A549 (cell line): Measurements from ENCODE around the gene MT1E. TPM values are rescaled to one million over a fixed set of nuclear protein-coding genes. Genes with fewer than 3 reads are reported as not detected.
A peak's percentile ranks its signal among the peaks of the same experiment; 100 is the strongest.

Experiments used
- ATAC-seq, 2 experiments: fragments of 200-7000 bp in 1 of 2; fragments of >200 bp in 1 of 2; cut with Nextera tagmentation in 1 of 2; cut with Tn5 transposase in 1 of 2; 3 replicates each; pipeline versions ENCODE4 v1.8.0 to v1.9.1; 2018 to 2020; ENCODE audit warnings: mild to moderate bottlenecking in 1 of 2, moderate library complexity in 1 of 2
- CTCF ChIA-PET: fragments of 300-600 bp; sonication (Branson Sonifier 250); formaldehyde crosslinking; extraction: SDS; loops from one replicate; lab custom pipeline; 2021; ENCODE audit warnings: antibody characterized with exemption, inconsistent platforms; lab: Yijun Ruan, JAX
- POLR2A ChIA-PET: fragments of 350-600 bp; formaldehyde crosslinking; extraction: SDS; loops from one replicate; lab custom pipeline; 2021; ENCODE audit warnings: antibody characterized with exemption, inconsistent platforms; lab: Yijun Ruan, JAX
- DNase-seq, 2 experiments: peaks; one replicate each; pipeline versions ENCODE4 v3.0.0 to v3.0.0-alpha.2; 2011 to 2016; ENCODE audit warnings: low read depth in 1 of 2, low spot score in 1 of 2
- FAIRE-seq: peaks from 2 replicates; lab custom pipeline; 2011; peaks lifted over from hg19 to GRCh38; lab: Jason Lieb, UNC
- H3K27ac ChIP-seq, 2 experiments: fragments of >200 bp; sonication (Bioruptor Twin); formaldehyde crosslinking; 3 replicates each; pipeline ENCODE4 v1.5.1; 2016 to 2017
- H3K4me1 ChIP-seq: fragments of >200 bp; sonication (Bioruptor Twin); formaldehyde crosslinking; 3 replicates; pipeline ENCODE4 v1.6.1; 2016
- H3K4me2 ChIP-seq: fragments of >200 bp; sonication (Bioruptor Twin); formaldehyde crosslinking; 3 replicates; pipeline ENCODE4 v1.6.1; 2016
- H3K4me3 ChIP-seq: fragments of >200 bp; sonication (Bioruptor Twin); formaldehyde crosslinking; 3 replicates; pipeline ENCODE4 v1.5.1; 2016
- H3K9me3 ChIP-seq: fragments of >200 bp; sonication (Bioruptor Twin); formaldehyde crosslinking; 3 replicates; pipeline ENCODE4 v1.6.1; 2016
- BHLHE40 ChIP-seq: IDR thresholded peaks from 2 replicates; pipeline ENCODE4 v1.6.1; 2012; ENCODE audit warnings: low read depth, low read length, inconsistent platforms
- CEBPB ChIP-seq, 2 experiments: fragments of >200 bp in 1 of 2; sonication (Bioruptor Twin) in 1 of 2; formaldehyde crosslinking in 1 of 2; IDR thresholded peaks; 2 replicates each; pipeline ENCODE4 v1.6.1; 2012 to 2016
- EP300 ChIP-seq, 2 experiments: fragments of >200 bp; sonication (Bioruptor Twin); formaldehyde crosslinking; IDR thresholded peaks; 2 replicates in 1 of 2; 3 replicates in 1 of 2; pipeline ENCODE4 v1.6.1; 2016 to 2017
- ESRRA ChIP-seq: fragments of 150-350 bp; IDR thresholded peaks from 2 replicates; pipeline ENCODE4 v1.6.1; 2014; ENCODE audit warnings: mild to moderate bottlenecking, low read length, borderline replicate concordance
- FOSB ChIP-seq: fragments of 250-450 bp; sonication (Bioruptor Pico); IDR thresholded peaks from 2 replicates; pipeline ENCODE4 v1.5.0; 2020; ENCODE audit warnings: mild to moderate bottlenecking, moderate library complexity
- FOSL2 ChIP-seq, 2 experiments: fragments of 450-650 bp in 1 of 2; fragments of >200 bp in 1 of 2; sonication (Bioruptor Twin) in 1 of 2; formaldehyde crosslinking; IDR thresholded peaks; 2 replicates each; pipeline versions ENCODE4 v1.5.0 to v1.6.1; 2016 to 2020; ENCODE audit warnings: mild to moderate bottlenecking in 1 of 2, moderate library complexity in 1 of 2
- FOXS1 ChIP-seq: fragments of 250-450 bp; sonication (Bioruptor Pico); IDR thresholded peaks from 2 replicates; pipeline ENCODE4 v1.5.0; 2020; ENCODE audit warnings: mild to moderate bottlenecking, moderate library complexity
- GATA3 ChIP-seq: IDR thresholded peaks from 2 replicates; pipeline ENCODE4 v1.6.1; 2012; ENCODE audit warnings: borderline replicate concordance
- HDAC2 ChIP-seq: fragments of 200-600 bp; sonication (generic); IDR thresholded peaks from 2 replicates; pipeline ENCODE4 v1.6.1; 2016
- HOXB13 ChIP-seq: fragments of 250-450 bp; sonication (Bioruptor Pico); IDR thresholded peaks from 2 replicates; pipeline ENCODE4 v1.5.0; 2020; ENCODE audit warnings: low read depth, mild to moderate bottlenecking, moderate library complexity
- JUN ChIP-seq, 2 experiments: fragments of >200 bp; sonication (Bioruptor Twin); formaldehyde crosslinking; IDR thresholded peaks; 2 replicates in 1 of 2; 3 replicates in 1 of 2; pipeline ENCODE4 v1.6.1; 2016 to 2017
- JUNB ChIP-seq: fragments of >200 bp; sonication (Bioruptor Twin); formaldehyde crosslinking; IDR thresholded peaks from 2 replicates; pipeline ENCODE4 v1.6.1; 2016
- MAZ ChIP-seq: fragments of 150-350 bp; IDR thresholded peaks from 2 replicates; pipeline ENCODE4 v1.6.1; 2014; ENCODE audit warnings: antibody characterized with exemption, low read depth, low read length, borderline replicate concordance
- MYC ChIP-seq: IDR thresholded peaks from 2 replicates; pipeline ENCODE4 v1.6.1; 2012; ENCODE audit warnings: mild to moderate bottlenecking, inconsistent platforms, low read length, improper control_type of control experiment, borderline replicate concordance
- TFCP2L1 ChIP-seq: fragments of 250-450 bp; sonication (Bioruptor Pico); IDR thresholded peaks from 2 replicates; pipeline ENCODE4 v1.5.0; 2021; ENCODE audit warnings: mild to moderate bottlenecking
- TP53 ChIP-seq: fragments of 250-450 bp; sonication (Bioruptor Pico); IDR thresholded peaks from 2 replicates; pipeline ENCODE4 v1.5.0; 2021; ENCODE audit warnings: mild to moderate bottlenecking, moderate library complexity
- ZC3H11A ChIP-seq: fragments of 450-650 bp; IDR thresholded peaks from 2 replicates; pipeline ENCODE4 v1.6.1; 2014; ENCODE audit warnings: antibody characterized with exemption, mild to moderate bottlenecking
- ZSCAN20 ChIP-seq: fragments of 250-450 bp; sonication (Bioruptor Pico); IDR thresholded peaks from 2 replicates; pipeline ENCODE4 v1.8.0; 2022; ENCODE audit warnings: mild to moderate bottlenecking, moderate library complexity
- WGBS: methylation state at CpG from one replicate; pipeline ENCODE4 v1.1.6; 2017; ENCODE audit errors: missing lambda C conversion rate; 5-methylcytosine and 5-hydroxymethylcytosine counted together
- polyA plus RNA-seq, 4 experiments: library from polyadenylated mRNA; depleted of rRNA in 3 of 4; stranded (reverse); fragments of >200 nt; fragmentation: RNase III in 1 of 4; extraction: RNeasy Plus Mini Kit Qiagen cat#74134 plus additional on column Dnase treatment in 1 of 4; gene quantifications; 2 replicates in 3 of 4; 3 replicates in 1 of 4; pipeline ENCODE4 v1.2.3, GENCODE V29; 2011 to 2017
- TF ChIP-seq, protein P1 (sequence below): fragments of 200-600 bp; sonication (generic); IDR thresholded peaks from 2 replicates; pipeline ENCODE4 v1.6.1; 2016; ENCODE audit warnings: antibody characterized with exemption, mild to moderate bottlenecking, moderate library complexity
- TF ChIP-seq, protein P2 (sequence below): IDR thresholded peaks from 2 replicates; pipeline ENCODE4 v1.6.1; 2012
- TF ChIP-seq, protein P3 (sequence below): fragments of 450-650 bp; IDR thresholded peaks from 2 replicates; pipeline ENCODE4 v1.6.1; 2014; ENCODE audit warnings: antibody characterized with exemption
- TF ChIP-seq, protein P4 (sequence below): fragments of >200 bp; sonication (Bioruptor Twin); formaldehyde crosslinking; IDR thresholded peaks from 3 replicates; pipeline ENCODE4 v1.6.1; 2016
- TF ChIP-seq, protein P5 (sequence below): IDR thresholded peaks from 2 replicates; pipeline ENCODE4 v1.6.1; 2012

MT1E gene
- polyA plus RNA-seq, 2 of the 4 experiments (the other 2 are of a cell fraction) = not detected

DNA sequence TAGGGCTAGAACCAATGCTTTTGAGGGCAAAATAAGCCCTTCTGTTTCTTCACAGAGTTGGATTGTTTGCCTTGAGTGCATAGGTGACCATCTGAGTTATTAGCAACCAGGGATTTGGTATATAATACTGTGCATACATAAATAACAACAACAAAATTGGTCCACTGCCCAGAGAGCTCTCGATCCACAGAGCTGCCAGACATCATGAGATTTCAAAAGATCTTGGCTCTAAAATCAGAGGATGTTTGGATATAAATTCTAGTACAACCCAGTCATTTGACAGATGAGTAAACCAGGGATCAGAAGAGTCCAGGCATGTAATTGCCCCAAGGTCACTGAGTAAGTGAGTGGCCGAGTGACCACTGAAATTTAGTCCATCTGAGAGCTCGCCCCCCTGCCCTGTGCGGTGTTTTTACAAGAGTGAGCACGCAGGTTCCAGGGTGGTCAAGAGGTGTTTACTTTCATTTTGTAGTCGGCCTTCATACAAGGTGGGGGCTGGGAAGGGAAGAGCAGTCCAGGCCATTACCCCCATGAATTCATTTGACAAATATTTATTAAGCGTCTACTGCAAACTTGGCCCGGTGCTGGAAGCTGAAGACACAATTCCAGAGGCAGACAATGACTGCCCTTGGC is 19.0 kb upstream of the MT1E start:
- Histone ChIP-seq H3K4me1 (peaks cover 59% of the 10 kb centered on the region), H3K4me3 (0 out of 3 replicates have a peak overlapping the region, but pooled peaks have one; percentile 3), H3K4me2 (peak overlapping the region; percentile 81), H3K27ac (peak overlapping the region; percentile 93 to 96), H3K9me3 (no peaks in the 10 kb centered on the region)
- DNase-seq = peak; percentile 55 to 91
- ChIA-PET POLR2A (interaction anchor here (0.7 to 10.8 kb wide), 9 partner anchors 9 to 155 kb away, joined by 3 to 185 read pairs (median 4); partner anchors contain the start of genes MT1F, MT1X, NUDT21 and OGFOD1), CTCF (interaction anchor here (0.7 to 19.7 kb wide), 9 partner anchors 10 to 96 kb away, joined by 3 to 340 read pairs (median 4); partner anchors contain the start of genes MT1A, MT1B and MT1F)
- no peak for FAIRE-seq
- ATAC-seq = peak; percentile 25 to 44
- TF ChIP-seq FOSL2 (IDR thresholded peaks at IDR 0.05) = peak; percentile 77
- peak; percentile 79 for TF ChIP-seq FOSL2 (CRISPR knock-in tag; IDR thresholded peaks at IDR 0.05)
- no peak for TF ChIP-seq HDAC2
- TF ChIP-seq, protein P1, sequence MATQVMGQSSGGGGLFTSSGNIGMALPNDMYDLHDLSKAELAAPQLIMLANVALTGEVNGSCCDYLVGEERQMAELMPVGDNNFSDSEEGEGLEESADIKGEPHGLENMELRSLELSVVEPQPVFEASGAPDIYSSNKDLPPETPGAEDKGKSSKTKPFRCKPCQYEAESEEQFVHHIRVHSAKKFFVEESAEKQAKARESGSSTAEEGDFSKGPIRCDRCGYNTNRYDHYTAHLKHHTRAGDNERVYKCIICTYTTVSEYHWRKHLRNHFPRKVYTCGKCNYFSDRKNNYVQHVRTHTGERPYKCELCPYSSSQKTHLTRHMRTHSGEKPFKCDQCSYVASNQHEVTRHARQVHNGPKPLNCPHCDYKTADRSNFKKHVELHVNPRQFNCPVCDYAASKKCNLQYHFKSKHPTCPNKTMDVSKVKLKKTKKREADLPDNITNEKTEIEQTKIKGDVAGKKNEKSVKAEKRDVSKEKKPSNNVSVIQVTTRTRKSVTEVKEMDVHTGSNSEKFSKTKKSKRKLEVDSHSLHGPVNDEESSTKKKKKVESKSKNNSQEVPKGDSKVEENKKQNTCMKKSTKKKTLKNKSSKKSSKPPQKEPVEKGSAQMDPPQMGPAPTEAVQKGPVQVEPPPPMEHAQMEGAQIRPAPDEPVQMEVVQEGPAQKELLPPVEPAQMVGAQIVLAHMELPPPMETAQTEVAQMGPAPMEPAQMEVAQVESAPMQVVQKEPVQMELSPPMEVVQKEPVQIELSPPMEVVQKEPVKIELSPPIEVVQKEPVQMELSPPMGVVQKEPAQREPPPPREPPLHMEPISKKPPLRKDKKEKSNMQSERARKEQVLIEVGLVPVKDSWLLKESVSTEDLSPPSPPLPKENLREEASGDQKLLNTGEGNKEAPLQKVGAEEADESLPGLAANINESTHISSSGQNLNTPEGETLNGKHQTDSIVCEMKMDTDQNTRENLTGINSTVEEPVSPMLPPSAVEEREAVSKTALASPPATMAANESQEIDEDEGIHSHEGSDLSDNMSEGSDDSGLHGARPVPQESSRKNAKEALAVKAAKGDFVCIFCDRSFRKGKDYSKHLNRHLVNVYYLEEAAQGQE = no peak
- peak; percentile 72 to 85; a peak in 4 of 5 replicates for TF ChIP-seq EP300 (IDR thresholded peaks at IDR 0.05)
- TF ChIP-seq MYC = 0 out of 2 replicates have a peak, but pooled peaks have one; percentile 22
- peak; percentile 25; the same call in 1 of the 2 replicates for TF ChIP-seq FOXS1
- peak in 1 of 2 experiments; percentile 84; a peak in 4 of 5 replicates for TF ChIP-seq JUN (IDR thresholded peaks at IDR 0.05)
- peak; percentile 91 for TF ChIP-seq JUNB
- TF ChIP-seq GATA3 = peak; percentile 82
- TF ChIP-seq ZSCAN20 (CRISPR knock-in tag) = 0 out of 2 replicates have a peak, but pooled peaks have one; percentile 55
- TF ChIP-seq ESRRA = peak; percentile 38; the same call in 1 of the 2 replicates
- TF ChIP-seq MAZ = no peak
- TF ChIP-seq CEBPB (IDR thresholded peaks at IDR 0.05) = peak; percentile 71 to 81
- TF ChIP-seq, protein P2, sequence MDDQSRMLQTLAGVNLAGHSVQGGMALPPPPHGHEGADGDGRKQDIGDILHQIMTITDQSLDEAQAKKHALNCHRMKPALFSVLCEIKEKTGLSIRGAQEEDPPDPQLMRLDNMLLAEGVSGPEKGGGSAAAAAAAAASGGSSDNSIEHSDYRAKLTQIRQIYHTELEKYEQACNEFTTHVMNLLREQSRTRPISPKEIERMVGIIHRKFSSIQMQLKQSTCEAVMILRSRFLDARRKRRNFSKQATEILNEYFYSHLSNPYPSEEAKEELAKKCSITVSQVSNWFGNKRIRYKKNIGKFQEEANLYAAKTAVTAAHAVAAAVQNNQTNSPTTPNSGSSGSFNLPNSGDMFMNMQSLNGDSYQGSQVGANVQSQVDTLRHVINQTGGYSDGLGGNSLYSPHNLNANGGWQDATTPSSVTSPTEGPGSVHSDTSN = peak; percentile 44; the same call in 1 of the 2 replicates
- no peak for TF ChIP-seq BHLHE40
- 4% methylated on average over 8 of the region's 8 CpGs for WGBS

DNA sequence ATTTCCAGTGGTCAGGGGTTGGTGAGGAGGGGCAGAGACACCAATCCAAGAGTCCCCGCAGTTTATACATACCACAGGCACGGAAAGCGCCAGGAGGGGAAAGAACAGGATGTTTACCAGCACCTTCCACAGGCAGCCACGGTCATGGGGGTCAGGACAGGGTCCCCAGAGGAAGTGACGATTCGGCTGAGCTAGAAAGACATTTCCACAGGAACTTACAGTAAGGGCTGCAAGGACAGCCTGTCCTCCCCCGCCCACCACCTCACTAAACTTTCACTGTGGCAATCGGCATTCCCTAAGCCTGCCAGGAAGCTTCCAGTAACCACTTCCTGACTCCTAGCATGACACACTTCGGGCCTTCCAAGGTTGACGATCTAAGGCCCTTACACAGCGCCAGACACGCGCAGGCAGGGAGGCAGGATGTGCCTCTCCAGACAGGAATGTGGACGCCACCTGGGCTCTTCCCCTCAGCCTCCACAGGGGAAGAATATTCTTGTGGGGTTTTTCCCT is 18.4 kb upstream of the MT1E start:
- FAIRE-seq = no peak
- ChIA-PET POLR2A (interaction anchor here (0.7 to 10.8 kb wide), 6 partner anchors 8 to 86 kb away, joined by 3 to 185 read pairs (median 5); partner anchors contain the start of genes MT1F and MT1X), CTCF (interaction anchor here (0.7 to 19.7 kb wide), 11 partner anchors 10 to 275 kb away, joined by 3 to 340 read pairs (median 4); partner anchors contain the start of genes MT1A, MT1B and MT1F)
- Histone ChIP-seq H3K4me2 (peak overlapping the region; percentile 81), H3K4me3 (peak overlapping the region; percentile 34; the same call in 2 of the 3 replicates), H3K9me3 (no peaks in the 10 kb centered on the region), H3K4me1 (peaks cover 64% of the 10 kb centered on the region), H3K27ac (peak overlapping the region; percentile 93 to 96)
- peak; percentile 50 to 59 for ATAC-seq
- WGBS = 2% methylated on average over 14 of the region's 14 CpGs
- peak in 1 of 2 experiments; percentile 83 for DNase-seq
- TF ChIP-seq FOSL2 (IDR thresholded peaks at IDR 0.05) (no peak), FOSL2 (CRISPR knock-in tag; IDR thresholded peaks at IDR 0.05) (peak; percentile 66), MAZ (no peak), JUN (IDR thresholded peaks at IDR 0.05) (peak in 1 of 2 experiments; percentile 10; a peak in 2 of 5 replicates), HOXB13 (CRISPR knock-in tag) (no peak), FOSB (no peak), TP53 (CRISPR knock-in tag) (peak; percentile 70; the same call in 1 of the 2 replicates), TFCP2L1 (CRISPR knock-in tag) (no peak), ESRRA (no peak), ZC3H11A (no peak)
- TF ChIP-seq, protein P3, sequence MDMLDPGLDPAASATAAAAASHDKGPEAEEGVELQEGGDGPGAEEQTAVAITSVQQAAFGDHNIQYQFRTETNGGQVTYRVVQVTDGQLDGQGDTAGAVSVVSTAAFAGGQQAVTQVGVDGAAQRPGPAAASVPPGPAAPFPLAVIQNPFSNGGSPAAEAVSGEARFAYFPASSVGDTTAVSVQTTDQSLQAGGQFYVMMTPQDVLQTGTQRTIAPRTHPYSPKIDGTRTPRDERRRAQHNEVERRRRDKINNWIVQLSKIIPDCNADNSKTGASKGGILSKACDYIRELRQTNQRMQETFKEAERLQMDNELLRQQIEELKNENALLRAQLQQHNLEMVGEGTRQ = no peak
- TF ChIP-seq, protein P4, sequence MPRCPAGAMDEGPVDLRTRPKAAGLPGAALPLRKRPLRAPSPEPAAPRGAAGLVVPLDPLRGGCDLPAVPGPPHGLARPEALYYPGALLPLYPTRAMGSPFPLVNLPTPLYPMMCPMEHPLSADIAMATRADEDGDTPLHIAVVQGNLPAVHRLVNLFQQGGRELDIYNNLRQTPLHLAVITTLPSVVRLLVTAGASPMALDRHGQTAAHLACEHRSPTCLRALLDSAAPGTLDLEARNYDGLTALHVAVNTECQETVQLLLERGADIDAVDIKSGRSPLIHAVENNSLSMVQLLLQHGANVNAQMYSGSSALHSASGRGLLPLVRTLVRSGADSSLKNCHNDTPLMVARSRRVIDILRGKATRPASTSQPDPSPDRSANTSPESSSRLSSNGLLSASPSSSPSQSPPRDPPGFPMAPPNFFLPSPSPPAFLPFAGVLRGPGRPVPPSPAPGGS = no peak
- TF ChIP-seq, protein P1 = no peak
- TF ChIP-seq, protein P5, sequence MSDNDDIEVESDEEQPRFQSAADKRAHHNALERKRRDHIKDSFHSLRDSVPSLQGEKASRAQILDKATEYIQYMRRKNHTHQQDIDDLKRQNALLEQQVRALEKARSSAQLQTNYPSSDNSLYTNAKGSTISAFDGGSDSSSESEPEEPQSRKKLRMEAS = peak; percentile 61
